ENCODE results near the gene NRCAM. TPM values are rescaled to one million over a fixed set of nuclear protein-coding genes. Genes with fewer than 3 reads are reported as not detected.

NRCAM gene
- total and polyA plus RNA-seq, 2 of the 8 experiments (the other 6 are each of a cell fraction or from before 2014, with no cell fraction given), result 2.7 to 3.8 TPM

- TF ChIP-seq RFX5 (IDR thresholded peaks at IDR 0.05; ENCODE audit: borderline replicate concordance, low read depth, low read length) (no peak), ATF3 (IDR thresholded peaks at IDR 0.05; ENCODE audit: insufficient read depth, low read depth, low read length) (no peak), POU5F1 (IDR thresholded peaks at IDR 0.05; ENCODE audit: low read depth, low read length) (no peak)
Measured at GRCh38 chr7:108311446-108312168, 144.6 kb downstream of the NRCAM start (continued).

Data from H1 (cell line).